HEK293 (cell line): ENCODE results near the gene EHMT1.

Source experiments
- PRDM1 ChIP-seq: fragments of 450-650 bp; formaldehyde crosslinking; IDR thresholded peaks from 2 replicates; pipeline ENCODE4; 2016; ENCODE audit warnings: missing biosample characterization, missing genetic modification characterization
- YY2 ChIP-seq: fragments of 450-650 bp; formaldehyde crosslinking; IDR thresholded peaks from 2 replicates; pipeline ENCODE4 v1.5.1; 2016; ENCODE audit warnings: missing biosample characterization, missing genetic modification characterization
- ZNF391 ChIP-seq: fragments of 450-650 bp; formaldehyde crosslinking; IDR thresholded peaks from 2 replicates; pipeline ENCODE4 v1.5.1; 2016; ENCODE audit warnings: low read depth, missing biosample characterization, missing genetic modification characterization, borderline replicate concordance
- ZNF530 ChIP-seq: fragments of 450-650 bp; formaldehyde crosslinking; IDR thresholded peaks from 2 replicates; pipeline ENCODE4 v1.5.1; 2016; ENCODE audit warnings: low read depth, missing biosample characterization, missing genetic modification characterization
- ZNF585B ChIP-seq: fragments of 450-650 bp; formaldehyde crosslinking; IDR thresholded peaks from 2 replicates; pipeline ENCODE4 v1.5.1; 2016; ENCODE audit warnings: missing biosample characterization, missing genetic modification characterization
- ZNF660 ChIP-seq: fragments of 450-650 bp; IDR thresholded peaks from 2 replicates; pipeline ENCODE4 v1.5.1; 2018; ENCODE audit warnings: missing biosample characterization, mild to moderate bottlenecking, missing genetic modification characterization
- ZNF76 ChIP-seq: fragments of 450-650 bp; formaldehyde crosslinking; IDR thresholded peaks from 2 replicates; pipeline ENCODE4; 2016; ENCODE audit warnings: low read depth, missing biosample characterization, missing genetic modification characterization, borderline replicate concordance
- TF ChIP-seq, protein P1 (sequence below): fragments of 450-650 bp; formaldehyde crosslinking; IDR thresholded peaks from 2 replicates; pipeline ENCODE4 v1.5.1; 2016; ENCODE audit warnings: missing biosample characterization, missing genetic modification characterization

DNA sequence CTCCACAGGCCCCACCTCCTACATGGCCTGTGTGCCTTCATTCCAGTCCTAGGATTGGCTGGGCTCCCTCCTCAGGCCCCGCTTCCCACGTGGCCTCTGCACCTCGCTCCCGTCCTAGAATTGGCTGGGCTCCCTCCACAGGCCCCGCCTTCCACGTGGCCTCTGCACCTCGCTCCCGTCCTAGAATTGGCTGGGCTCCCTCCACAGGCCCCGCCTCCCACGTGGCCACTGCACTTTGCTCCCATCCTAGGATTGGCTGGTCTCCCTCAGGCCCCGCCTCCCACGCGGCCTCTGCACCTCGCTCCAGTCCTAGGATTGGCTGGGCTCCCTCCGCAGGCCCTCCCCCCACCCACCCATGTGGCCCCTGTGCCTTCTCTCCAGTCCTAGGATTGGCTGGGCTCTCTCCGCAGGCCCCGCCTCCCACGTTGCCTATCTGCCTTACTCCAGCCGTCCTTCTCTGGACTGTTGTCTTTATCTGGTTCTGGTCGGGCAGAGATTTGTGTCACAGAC lies 213.4 kb downstream of the EHMT1 start:
- TF ChIP-seq ZNF585B (tag by site-specific recombination): no peak
- TF ChIP-seq, protein P1, sequence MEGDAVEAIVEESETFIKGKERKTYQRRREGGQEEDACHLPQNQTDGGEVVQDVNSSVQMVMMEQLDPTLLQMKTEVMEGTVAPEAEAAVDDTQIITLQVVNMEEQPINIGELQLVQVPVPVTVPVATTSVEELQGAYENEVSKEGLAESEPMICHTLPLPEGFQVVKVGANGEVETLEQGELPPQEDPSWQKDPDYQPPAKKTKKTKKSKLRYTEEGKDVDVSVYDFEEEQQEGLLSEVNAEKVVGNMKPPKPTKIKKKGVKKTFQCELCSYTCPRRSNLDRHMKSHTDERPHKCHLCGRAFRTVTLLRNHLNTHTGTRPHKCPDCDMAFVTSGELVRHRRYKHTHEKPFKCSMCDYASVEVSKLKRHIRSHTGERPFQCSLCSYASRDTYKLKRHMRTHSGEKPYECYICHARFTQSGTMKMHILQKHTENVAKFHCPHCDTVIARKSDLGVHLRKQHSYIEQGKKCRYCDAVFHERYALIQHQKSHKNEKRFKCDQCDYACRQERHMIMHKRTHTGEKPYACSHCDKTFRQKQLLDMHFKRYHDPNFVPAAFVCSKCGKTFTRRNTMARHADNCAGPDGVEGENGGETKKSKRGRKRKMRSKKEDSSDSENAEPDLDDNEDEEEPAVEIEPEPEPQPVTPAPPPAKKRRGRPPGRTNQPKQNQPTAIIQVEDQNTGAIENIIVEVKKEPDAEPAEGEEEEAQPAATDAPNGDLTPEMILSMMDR (tag by site-specific recombination): no peak
- no peak for TF ChIP-seq YY2 (tag by site-specific recombination)
- TF ChIP-seq ZNF76 (tag by site-specific recombination): no peak
- no peak for TF ChIP-seq ZNF391 (tag by site-specific recombination)
- no peak for TF ChIP-seq PRDM1 (tag by site-specific recombination)
- no peak for TF ChIP-seq ZNF530 (tag by site-specific recombination)
- TF ChIP-seq ZNF660: no peak
